Keratinocyte (primary cell): ENCODE measurements around the gene COL13A1. TPM values are rescaled to one million over a fixed set of nuclear protein-coding genes. Genes with fewer than 3 reads are reported as not detected.

Experiments
- DNase-seq: peaks from one replicate; pipeline ENCODE4 v3.0.0-alpha.2; 2011; ENCODE audit warnings: low read depth, missing footprints, low spot score
- FAIRE-seq: peaks from 2 replicates; lab custom pipeline; 2011; peaks lifted over from hg19 to GRCh38; lab: Jason Lieb, UNC
- H2AFZ ChIP-seq: 2 replicates; pipeline ENCODE4 v1.6.0; 2012; ENCODE audit warnings: low read length, control low read depth, inconsistent platforms; ENCODE audit not compliant: control insufficient read depth
- H3K27ac ChIP-seq: 2 replicates; pipeline ENCODE4 v1.5.1; 2011; ENCODE audit warnings: low read length; ENCODE audit not compliant: control insufficient read depth, insufficient read depth
- H3K27me3 ChIP-seq: 3 replicates; pipeline ENCODE4 v1.6.0; 2011; ENCODE audit warnings: low read length; ENCODE audit not compliant: control insufficient read depth, insufficient read depth; ENCODE audit errors: extremely low read depth
- H3K36me3 ChIP-seq, 2 experiments: 2 replicates in 1 of 2; 3 replicates in 1 of 2; pipeline ENCODE4 v1.5.1; 2011; ENCODE audit warnings: low read length in 2 of 2, mild to moderate bottlenecking in 1 of 2; ENCODE audit not compliant: control insufficient read depth in 2 of 2, insufficient read depth in 2 of 2; ENCODE audit errors: extremely low read depth in 1 of 2
- H3K4me1 ChIP-seq: 3 replicates; pipeline ENCODE4 v1.5.1; 2011; ENCODE audit warnings: low read length; ENCODE audit not compliant: control insufficient read depth, insufficient read depth; ENCODE audit errors: extremely low read depth
- H3K4me2 ChIP-seq: 3 replicates; pipeline ENCODE4 v1.6.0; 2011; ENCODE audit warnings: low read depth, low read length; ENCODE audit not compliant: control insufficient read depth, insufficient read depth; ENCODE audit errors: extremely low read depth
- H3K4me3 ChIP-seq, 3 experiments: fragments of 200-600 bp in 1 of 3; sonication (generic) in 1 of 3; 2 replicates in 2 of 3; 3 replicates in 1 of 3; pipeline ENCODE4 v1.5.1; 2011 to 2016; ENCODE audit warnings: low read length in 3 of 3, mild to moderate bottlenecking in 3 of 3, control low read depth in 2 of 3, inconsistent platforms in 1 of 3, low read depth in 1 of 3, mixed read lengths in 1 of 3, mixed run types in 1 of 3, moderate library complexity in 1 of 3; ENCODE audit not compliant: control insufficient read depth in 2 of 3, insufficient read depth in 2 of 3; ENCODE audit errors: extremely low read depth in 1 of 3
- H3K79me2 ChIP-seq: 2 replicates; pipeline ENCODE4 v1.6.0; 2012; ENCODE audit warnings: low read length; ENCODE audit not compliant: control insufficient read depth, insufficient read depth
- H3K9ac ChIP-seq: 3 replicates; pipeline ENCODE4 v1.6.0; 2011; ENCODE audit warnings: low read length; ENCODE audit not compliant: control insufficient read depth, insufficient read depth; ENCODE audit errors: extremely low read depth
- H3K9me1 ChIP-seq: 3 replicates; pipeline ENCODE4 v1.6.0; 2011; ENCODE audit warnings: low read length; ENCODE audit not compliant: control insufficient read depth, insufficient read depth; ENCODE audit errors: extremely low read depth
- H3K9me3 ChIP-seq: 2 replicates; pipeline ENCODE4 v1.5.1; 2012; ENCODE audit warnings: low read depth, low read length; ENCODE audit not compliant: control insufficient read depth
- H4K20me1 ChIP-seq: 3 replicates; pipeline ENCODE4 v1.6.0; 2011; ENCODE audit warnings: low read length; ENCODE audit not compliant: control insufficient read depth, insufficient read depth; ENCODE audit errors: extremely low read depth
- CTCF ChIP-seq, 3 experiments: IDR thresholded peaks in 1 of 3; conservative IDR thresholded peaks in 1 of 3; optimal IDR thresholded peaks in 1 of 3; 2 replicates in 2 of 3; 3 replicates in 1 of 3; pipeline versions ENCODE3 to v1.5.1; 2011; ENCODE audit warnings: low read length in 3 of 3, mild to moderate bottlenecking in 3 of 3, moderate library complexity in 2 of 3, control low read depth in 1 of 3, inconsistent platforms in 1 of 3; ENCODE audit not compliant: insufficient read depth in 2 of 3; ENCODE audit errors: extremely low read depth in 1 of 3
- EZH2 ChIP-seq: IDR thresholded peaks from one replicate; pipeline ENCODE4 v1.6.1; 2012; ENCODE audit warnings: inconsistent platforms, mild to moderate bottlenecking, low read length, moderate library complexity
- dilution Hi-C: fragments of 300-500 bp; cut with MboI; formaldehyde crosslinking; loops from one replicate; pipeline ENCODE4 v1.7.0; 2020; ENCODE audit warnings: low sequenced_read_pairs; ENCODE audit not compliant: extremely low pct_ligation_motif_present
- polyA plus RNA-seq, 5 experiments: library from polyadenylated mRNA; depleted of rRNA in 3 of 5; stranded (reverse) in 3 of 5; stranded (forward) in 1 of 5; unstranded in 1 of 5; fragments of >200 nt; gene quantifications; 1 replicate in 1 of 5; 2 replicates in 3 of 5; 3 replicates in 1 of 5; pipeline versions ENCODE4 v1.2.1 to v1.2.3, GENCODE V29; 2011 to 2012; ENCODE audit warnings: missing spikeins in 2 of 5, low read depth in 1 of 5, low replicate concordance in 1 of 5

COL13A1 gene
- polyA plus RNA-seq, 1 donor (not counting 4 experiments of a cell fraction or from before 2014, with no cell fraction given) = 1.5 TPM

GRCh38 chr10:69836731-69837030 is 35.0 kb downstream of the COL13A1 start:
- dilution Hi-C loops = no loop called here
- DNase-seq (no peak), FAIRE-seq (no peak)
- Histone ChIP-seq H3K9ac (no peak overlapping the region), H4K20me1 (no peaks in the 10 kb centered on the region), H2AFZ (no peak overlapping the region), H3K36me3 (no peaks in the 10 kb centered on the region), H3K9me3 (no peaks in the 10 kb centered on the region), H3K79me2 (no peaks in the 10 kb centered on the region), H3K9me1 (no peaks in the 10 kb centered on the region), H3K27me3 (no peaks in the 10 kb centered on the region), H3K27ac (no peak overlapping the region), H3K4me1 (no peaks in the 10 kb centered on the region), H3K4me3 (no peak overlapping the region), H3K4me2 (no peak overlapping the region)
- no peak for TF ChIP-seq CTCF (optimal IDR thresholded peaks at IDR 0.05 in 1 of 3, IDR thresholded peaks at IDR 0.05 in 1 of 3, conservative IDR thresholded peaks at IDR 0.05 in 1 of 3; ENCODE audit: extremely low read depth in 1 of 3, insufficient read depth in 2 of 3, low read length in 3 of 3)
- TF ChIP-seq EZH2 = no peak

DNA sequence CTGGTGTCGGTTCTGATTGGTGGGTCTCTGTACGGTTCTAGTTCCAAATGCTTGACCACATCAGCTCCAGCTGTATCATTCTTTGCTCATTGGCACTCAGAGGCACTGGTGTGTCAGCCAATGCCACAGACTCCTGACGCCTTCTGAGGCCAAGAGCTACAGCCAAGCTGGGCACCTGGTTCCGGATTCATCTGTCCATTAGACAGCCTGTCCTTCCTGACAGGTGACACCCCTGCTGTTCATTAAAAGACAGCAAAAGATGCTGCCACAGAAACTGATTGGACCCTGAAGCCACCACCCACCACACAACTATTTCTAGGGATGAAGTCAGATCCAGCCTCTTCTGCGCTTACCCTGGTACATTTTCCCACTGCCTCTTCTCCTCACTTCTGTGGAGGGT is 35.6 kb downstream of the COL13A1 start:
- no peaks in the 10 kb centered on the region for H3K27me3 ChIP-seq
- H3K27ac ChIP-seq = no peak overlapping the region
- no peaks in the 10 kb centered on the region for H3K9me1 ChIP-seq
- H4K20me1 ChIP-seq = no peaks in the 10 kb centered on the region
- H3K4me2 ChIP-seq = no peak overlapping the region
- dilution Hi-C loops = no loop called here
- FAIRE-seq = no peak
- H3K4me1 ChIP-seq = no peaks in the 10 kb centered on the region
- no peak overlapping the region for H2AFZ ChIP-seq
- no peak overlapping the region for H3K4me3 ChIP-seq
- no peak for DNase-seq
- no peaks in the 10 kb centered on the region for H3K36me3 ChIP-seq
- no peaks in the 10 kb centered on the region for H3K9me3 ChIP-seq
- no peaks in the 10 kb centered on the region for H3K79me2 ChIP-seq
- TF ChIP-seq EZH2 = no peak
- TF ChIP-seq CTCF (optimal IDR thresholded peaks at IDR 0.05 in 1 of 3, IDR thresholded peaks at IDR 0.05 in 1 of 3, conservative IDR thresholded peaks at IDR 0.05 in 1 of 3; ENCODE audit: extremely low read depth in 1 of 3, insufficient read depth in 2 of 3, low read length in 3 of 3) = no peak
- H3K9ac ChIP-seq = no peak overlapping the region
